ENCODE results near the gene C1QTNF2. TPM values are rescaled to one million over a fixed set of nuclear protein-coding genes. Genes with fewer than 3 reads are reported as not detected.
"Not testable (repeated sequence)": the region's sequence is repeated elsewhere in the genome, so short reads cannot be mapped to it uniquely, and the experiment has no call there.

C1QTNF2 gene
- polyA plus RNA-seq, 1 donor from 2014 or later: not detected

- not testable (repeated sequence) for H3K27me3 Mint-ChIP-seq, H3K4me3 Mint-ChIP-seq, H3K9me3 Mint-ChIP-seq, H3K27ac Mint-ChIP-seq, H3K4me1 Mint-ChIP-seq, H3K36me3 Mint-ChIP-seq
These were observed 29.9 kb downstream of the C1QTNF2 start for GRCh38 chr5:160340513-160340912.

- no peak overlapping the region for H3K27ac Mint-ChIP-seq
- peaks cover 2% of the 10 kb centered on the region for H3K36me3 Mint-ChIP-seq
- H3K4me3 Mint-ChIP-seq: no peak overlapping the region
- H3K9me3 Mint-ChIP-seq: no peaks in the 10 kb centered on the region
- H3K27me3 Mint-ChIP-seq: peaks cover 2% of the 10 kb centered on the region
- H3K4me1 Mint-ChIP-seq: no peaks in the 10 kb centered on the region
These were observed 30.9 kb downstream of the C1QTNF2 start for GRCh38 chr5:160339406-160340130.

- H3K4me1 Mint-ChIP-seq, H3K9me3 Mint-ChIP-seq, H3K27me3 Mint-ChIP-seq, H3K4me3 Mint-ChIP-seq, H3K36me3 Mint-ChIP-seq, H3K27ac Mint-ChIP-seq: not testable (repeated sequence)
These were observed 35.7 kb downstream of the C1QTNF2 start for GRCh38 chr5:160334716-160335115.

GRCh38 chr5:160333721-160334120, 36.7 kb downstream of the C1QTNF2 start:
- Mint-ChIP-seq H3K36me3 (peaks cover 2% of the 10 kb centered on the region), H3K4me1 (no peaks in the 10 kb centered on the region), H3K4me3 (no peak overlapping the region), H3K27ac (no peak overlapping the region), H3K27me3 (no peaks in the 10 kb centered on the region), H3K9me3 (peaks cover 0 to 2% (median 0%) of the 10 kb centered on the region in 3 donors)

- no peaks in the 10 kb centered on the region for H3K27me3 Mint-ChIP-seq
- H3K4me1 Mint-ChIP-seq: no peaks in the 10 kb centered on the region
- H3K36me3 Mint-ChIP-seq: no peaks in the 10 kb centered on the region
- H3K9me3 Mint-ChIP-seq: peaks cover 0 to 2% (median 0%) of the 10 kb centered on the region in 3 donors
- H3K4me3 Mint-ChIP-seq: no peak overlapping the region
- H3K27ac Mint-ChIP-seq: no peak overlapping the region
These were observed 40.2 kb downstream of the C1QTNF2 start for GRCh38 chr5:160330212-160330611.

GRCh38 chr5:160327818-160328217, 42.6 kb downstream of the C1QTNF2 start:
- H3K27me3 Mint-ChIP-seq: no peaks in the 10 kb centered on the region
- H3K36me3 Mint-ChIP-seq: no peaks in the 10 kb centered on the region
- peaks cover 0 to 2% (median 0%) of the 10 kb centered on the region in 3 donors for H3K9me3 Mint-ChIP-seq
- H3K27ac Mint-ChIP-seq: no peak overlapping the region
- no peak overlapping the region for H3K4me3 Mint-ChIP-seq
- H3K4me1 Mint-ChIP-seq: no peaks in the 10 kb centered on the region

GRCh38 chr5:160326981-160327380, 43.4 kb downstream of the C1QTNF2 start:
- H3K9me3 Mint-ChIP-seq: peaks cover 0 to 2% (median 0%) of the 10 kb centered on the region in 3 donors
- H3K4me3 Mint-ChIP-seq: no peak overlapping the region
- no peaks in the 10 kb centered on the region for H3K36me3 Mint-ChIP-seq
- no peaks in the 10 kb centered on the region for H3K27me3 Mint-ChIP-seq
- H3K4me1 Mint-ChIP-seq: no peaks in the 10 kb centered on the region
- no peak overlapping the region for H3K27ac Mint-ChIP-seq

GRCh38 chr5:160325716-160326115, 44.7 kb downstream of the C1QTNF2 start:
- H3K9me3 Mint-ChIP-seq: peaks cover 0 to 2% (median 0%) of the 10 kb centered on the region in 3 donors
- no peak overlapping the region for H3K4me3 Mint-ChIP-seq
- H3K27ac Mint-ChIP-seq: no peak overlapping the region
- H3K36me3 Mint-ChIP-seq: no peaks in the 10 kb centered on the region
- no peaks in the 10 kb centered on the region for H3K27me3 Mint-ChIP-seq
- no peaks in the 10 kb centered on the region for H3K4me1 Mint-ChIP-seq

GRCh38 chr5:160324886-160325285, 45.5 kb downstream of the C1QTNF2 start:
- Mint-ChIP-seq H3K27me3 (no peaks in the 10 kb centered on the region), H3K36me3 (no peaks in the 10 kb centered on the region), H3K4me1 (no peaks in the 10 kb centered on the region), H3K9me3 (peaks cover 0 to 2% (median 0%) of the 10 kb centered on the region in 3 donors), H3K27ac (no peak overlapping the region), H3K4me3 (no peak overlapping the region)

GRCh38 chr5:160318409-160318808, 52.0 kb downstream of the C1QTNF2 start:
- Mint-ChIP-seq H3K27ac (no peak overlapping the region), H3K36me3 (no peaks in the 10 kb centered on the region), H3K4me1 (no peaks in the 10 kb centered on the region), H3K9me3 (no peaks in the 10 kb centered on the region), H3K27me3 (peaks cover 16% of the 10 kb centered on the region), H3K4me3 (no peak overlapping the region)

- Mint-ChIP-seq H3K4me3 (no peak overlapping the region), H3K36me3 (no peaks in the 10 kb centered on the region), H3K27ac (no peak overlapping the region), H3K9me3 (no peaks in the 10 kb centered on the region), H3K4me1 (peaks cover 4 to 8% (median 5%) of the 10 kb centered on the region in 3 donors), H3K27me3 (peaks cover 23% of the 10 kb centered on the region)
These were observed 53.0 kb downstream of the C1QTNF2 start for GRCh38 chr5:160317434-160317833.

- Mint-ChIP-seq H3K4me3 (no peak overlapping the region), H3K27me3 (peaks cover 33% of the 10 kb centered on the region), H3K9me3 (no peaks in the 10 kb centered on the region), H3K36me3 (no peaks in the 10 kb centered on the region), H3K27ac (no peak overlapping the region), H3K4me1 (peaks cover 6 to 8% (median 6%) of the 10 kb centered on the region in 3 donors)
These were observed 54.5 kb downstream of the C1QTNF2 start for GRCh38 chr5:160315968-160316367.

- Mint-ChIP-seq H3K4me1 (peaks cover 6 to 8% (median 6%) of the 10 kb centered on the region in 3 donors), H3K36me3 (no peaks in the 10 kb centered on the region), H3K9me3 (no peaks in the 10 kb centered on the region), H3K27me3 (peaks cover 50% of the 10 kb centered on the region), H3K4me3 (peak overlapping the region; percentile 25 to 89 (median 71)), H3K27ac (no peak overlapping the region)
These were observed 57.3 kb downstream of the C1QTNF2 start for GRCh38 chr5:160312960-160313727.

- Mint-ChIP-seq H3K4me1 (peaks cover 6 to 8% (median 6%) of the 10 kb centered on the region in 3 donors), H3K36me3 (no peaks in the 10 kb centered on the region), H3K9me3 (no peaks in the 10 kb centered on the region), H3K4me3 (peak within 1 kb of the TSS; percentile 25 to 89 (median 71)), H3K27me3 (peaks cover 56% of the 10 kb centered on the region), H3K27ac (no peak within 1 kb of the TSS)
These were observed 58.1 kb downstream of the C1QTNF2 start, which contains the start of gene CCNJL for GRCh38 chr5:160312134-160312959. Gene CCNJL (minus strand): TSS chr5:160312564. CDS start chr5:160311923, 641 bp downstream.
